Endothelial cell (in vitro differentiated cells): ENCODE measurements around the gene CCSAP. TPM values are rescaled to one million over a fixed set of nuclear protein-coding genes. Genes with fewer than 3 reads are reported as not detected.

ENCODE experiments used
- DNase-seq: peaks from one replicate; pipeline ENCODE4 v3.0.0; 2021; ENCODE audit warnings: low spot score
- H3K27ac Mint-ChIP-seq: one replicate; pipeline ENCODE4 v1.8.0; 2021; ENCODE audit warnings: mixed read lengths, inconsistent platforms; ENCODE audit not compliant: unreplicated experiment
- H3K27me3 Mint-ChIP-seq: one replicate; pipeline ENCODE4 v1.8.0; 2021; ENCODE audit warnings: mild to moderate bottlenecking, moderate library complexity, mixed read lengths, inconsistent platforms; ENCODE audit not compliant: unreplicated experiment
- H3K36me3 Mint-ChIP-seq: one replicate; pipeline ENCODE4 v1.8.0; 2021; ENCODE audit warnings: mild to moderate bottlenecking, low read depth, mixed read lengths, inconsistent platforms; ENCODE audit not compliant: unreplicated experiment
- H3K4me1 Mint-ChIP-seq: one replicate; pipeline ENCODE4 v1.8.0; 2021; ENCODE audit warnings: mild to moderate bottlenecking, mixed read lengths, inconsistent platforms; ENCODE audit not compliant: unreplicated experiment
- H3K4me3 Mint-ChIP-seq: one replicate; pipeline ENCODE4 v1.8.0; 2021; ENCODE audit warnings: mild to moderate bottlenecking, mixed read lengths, inconsistent platforms; ENCODE audit not compliant: unreplicated experiment
- H3K9me3 Mint-ChIP-seq: one replicate; pipeline ENCODE4 v1.8.0; 2021; ENCODE audit warnings: mixed read lengths, inconsistent platforms; ENCODE audit not compliant: unreplicated experiment
- total RNA-seq: library from RNA; stranded (reverse); fragmentation: NEBNext Ultra II Directional; extraction: Animal tissue kit (Norgen Biotek cat#: 25700); gene quantifications from one replicate; pipeline ENCODE4 v1.2.1, GENCODE V29; 2021; ENCODE audit not compliant: unreplicated experiment
- TF ChIP-seq, protein P1 (sequence below): fragments of 200-600 bp; sonication (generic); IDR thresholded peaks from one replicate; pipeline ENCODE4 v1.5.0; 2021; ENCODE audit warnings: antibody characterized with exemption; ENCODE audit not compliant: unreplicated experiment

The CCSAP gene
- total RNA-seq, 1 donor from 2014 or later = 6.7 TPM

DNA sequence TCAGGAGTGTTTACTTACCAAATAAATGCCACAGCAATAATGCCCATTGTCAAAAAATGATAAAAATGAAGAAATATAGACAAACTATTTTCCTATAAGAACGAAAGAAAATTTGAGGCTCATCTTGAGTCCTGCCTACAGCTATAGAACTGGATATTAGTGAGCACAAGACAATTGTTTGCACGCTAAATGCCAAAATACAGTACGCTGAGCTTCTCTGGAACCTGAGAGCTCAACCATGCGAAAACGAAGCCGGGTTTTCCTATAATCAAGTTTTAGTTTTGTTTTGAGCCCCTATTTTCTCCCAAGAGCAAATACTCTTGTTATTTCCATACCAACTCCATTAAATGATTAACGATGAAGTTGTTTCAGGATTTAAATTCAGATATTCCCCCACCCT lies 42.0 kb upstream of the CCSAP start:
- Mint-ChIP-seq H3K4me3 (no peak overlapping the region), H3K4me1 (peaks cover 5% of the 10 kb centered on the region), H3K9me3 (no peaks in the 10 kb centered on the region), H3K27ac (no peak overlapping the region), H3K27me3 (peaks cover 1% of the 10 kb centered on the region), H3K36me3 (no peaks in the 10 kb centered on the region)
- DNase-seq = no peak
- TF ChIP-seq, protein P1, sequence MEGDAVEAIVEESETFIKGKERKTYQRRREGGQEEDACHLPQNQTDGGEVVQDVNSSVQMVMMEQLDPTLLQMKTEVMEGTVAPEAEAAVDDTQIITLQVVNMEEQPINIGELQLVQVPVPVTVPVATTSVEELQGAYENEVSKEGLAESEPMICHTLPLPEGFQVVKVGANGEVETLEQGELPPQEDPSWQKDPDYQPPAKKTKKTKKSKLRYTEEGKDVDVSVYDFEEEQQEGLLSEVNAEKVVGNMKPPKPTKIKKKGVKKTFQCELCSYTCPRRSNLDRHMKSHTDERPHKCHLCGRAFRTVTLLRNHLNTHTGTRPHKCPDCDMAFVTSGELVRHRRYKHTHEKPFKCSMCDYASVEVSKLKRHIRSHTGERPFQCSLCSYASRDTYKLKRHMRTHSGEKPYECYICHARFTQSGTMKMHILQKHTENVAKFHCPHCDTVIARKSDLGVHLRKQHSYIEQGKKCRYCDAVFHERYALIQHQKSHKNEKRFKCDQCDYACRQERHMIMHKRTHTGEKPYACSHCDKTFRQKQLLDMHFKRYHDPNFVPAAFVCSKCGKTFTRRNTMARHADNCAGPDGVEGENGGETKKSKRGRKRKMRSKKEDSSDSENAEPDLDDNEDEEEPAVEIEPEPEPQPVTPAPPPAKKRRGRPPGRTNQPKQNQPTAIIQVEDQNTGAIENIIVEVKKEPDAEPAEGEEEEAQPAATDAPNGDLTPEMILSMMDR = no peak

DNA sequence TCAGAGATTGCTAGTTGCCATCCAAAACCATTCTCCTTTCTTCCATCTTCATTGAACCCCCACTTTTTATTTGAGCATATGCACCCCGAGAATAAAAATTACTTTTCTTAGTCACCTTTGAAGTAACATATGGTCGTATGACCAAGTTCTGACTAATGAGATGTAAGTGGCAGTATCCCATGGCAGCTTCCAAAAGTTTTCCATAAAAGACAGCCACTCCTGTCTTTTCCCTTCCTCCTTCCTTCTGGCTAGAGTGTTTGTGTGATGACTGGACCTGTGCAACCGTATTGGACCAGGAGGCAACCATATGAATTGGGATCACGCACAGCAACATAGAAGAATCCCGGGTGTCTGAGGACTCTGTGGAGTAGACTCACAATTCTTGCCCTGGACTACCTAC lies 41.1 kb upstream of the CCSAP start:
- H3K4me1 Mint-ChIP-seq = peaks cover 5% of the 10 kb centered on the region
- H3K27me3 Mint-ChIP-seq = peaks cover 1% of the 10 kb centered on the region
- TF ChIP-seq, protein P1 = no peak
- no peaks in the 10 kb centered on the region for H3K9me3 Mint-ChIP-seq
- H3K27ac Mint-ChIP-seq = no peak overlapping the region
- no peaks in the 10 kb centered on the region for H3K36me3 Mint-ChIP-seq
- H3K4me3 Mint-ChIP-seq = no peak overlapping the region
- DNase-seq = no peak

DNA sequence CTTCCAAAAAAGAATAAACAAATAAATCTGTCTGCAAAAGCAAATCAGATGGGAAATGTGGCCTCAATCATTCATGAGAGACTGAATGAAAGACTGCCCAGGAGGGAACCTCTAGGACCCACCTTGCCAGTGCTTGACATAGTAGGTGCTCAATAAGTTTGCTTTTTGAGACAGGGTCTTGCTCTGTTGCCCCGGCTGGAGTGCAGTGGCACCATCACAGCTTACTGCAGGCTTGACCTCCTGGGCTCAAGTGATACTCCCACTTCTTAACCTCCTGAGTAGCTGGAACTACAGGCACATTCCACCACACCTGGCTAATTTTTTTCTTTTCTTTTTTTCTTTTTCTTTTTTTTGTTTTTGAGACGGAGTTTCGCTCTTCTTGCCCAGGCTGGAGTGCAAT lies 40.3 kb upstream of the CCSAP start:
- peaks cover 5% of the 10 kb centered on the region for H3K4me1 Mint-ChIP-seq
- TF ChIP-seq, protein P1 = no peak
- H3K36me3 Mint-ChIP-seq = no peaks in the 10 kb centered on the region
- peaks cover 1% of the 10 kb centered on the region for H3K27me3 Mint-ChIP-seq
- H3K27ac Mint-ChIP-seq = no peak overlapping the region
- H3K9me3 Mint-ChIP-seq = no peaks in the 10 kb centered on the region
- no peak overlapping the region for H3K4me3 Mint-ChIP-seq
- DNase-seq = no peak

DNA sequence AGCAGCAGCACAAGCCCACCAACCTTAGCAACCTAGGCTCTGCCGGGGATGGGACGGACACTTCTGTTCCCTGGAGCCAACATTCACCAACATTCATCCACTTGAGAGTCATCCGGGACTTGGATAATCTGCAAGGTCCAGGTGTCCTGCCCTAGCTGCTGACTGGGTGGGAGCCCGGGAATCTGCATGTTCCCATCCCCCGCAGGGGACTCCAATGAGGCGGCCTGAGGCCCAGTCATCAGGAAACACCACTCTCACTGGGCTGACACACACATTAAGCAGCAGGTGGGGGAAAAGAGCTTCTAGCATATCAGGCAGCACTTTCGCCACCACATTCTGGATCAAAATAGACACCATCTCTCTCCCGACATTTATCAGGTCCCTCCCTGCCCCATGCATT lies 38.4 kb upstream of the CCSAP start:
- no peak overlapping the region for H3K27ac Mint-ChIP-seq
- peaks cover 1% of the 10 kb centered on the region for H3K27me3 Mint-ChIP-seq
- H3K4me1 Mint-ChIP-seq = peaks cover 5% of the 10 kb centered on the region
- no peaks in the 10 kb centered on the region for H3K9me3 Mint-ChIP-seq
- DNase-seq = no peak
- TF ChIP-seq, protein P1 = no peak
- no peak overlapping the region for H3K4me3 Mint-ChIP-seq
- no peaks in the 10 kb centered on the region for H3K36me3 Mint-ChIP-seq

DNA sequence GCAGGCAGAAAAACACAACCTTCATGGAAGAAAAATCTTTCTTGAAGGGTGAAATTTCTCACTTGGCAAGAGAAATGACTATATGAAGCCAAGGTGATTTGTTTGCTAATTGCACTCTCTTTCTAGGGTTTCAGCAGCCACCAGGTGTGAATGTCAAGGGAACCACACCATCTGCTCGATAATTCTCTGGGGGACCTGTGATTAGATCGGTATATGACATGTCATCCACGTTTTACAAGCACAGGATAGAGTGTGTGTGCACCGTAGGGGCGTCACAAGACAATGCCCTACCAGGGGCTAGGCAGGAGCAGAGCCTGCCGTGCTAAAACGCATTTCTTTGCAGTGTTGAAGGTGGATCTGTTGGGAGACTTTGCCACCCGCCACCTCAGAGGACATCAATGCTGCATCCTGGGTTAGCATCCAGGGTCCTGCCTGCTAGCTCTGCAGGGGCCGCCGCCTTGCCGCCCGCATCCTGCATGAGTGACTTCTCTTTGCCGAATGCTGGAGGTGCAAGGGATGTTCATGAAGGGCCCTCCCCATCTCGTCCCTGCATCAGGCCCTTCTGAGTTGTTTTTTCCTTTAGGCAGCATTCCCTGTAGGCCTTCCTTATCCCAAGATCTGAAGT lies 37.8 kb upstream of the CCSAP start:
- DNase-seq = no peak
- Mint-ChIP-seq H3K4me3 (no peak overlapping the region), H3K27ac (no peak overlapping the region), H3K36me3 (no peaks in the 10 kb centered on the region), H3K27me3 (peaks cover 1% of the 10 kb centered on the region), H3K4me1 (peaks cover 1% of the 10 kb centered on the region), H3K9me3 (no peaks in the 10 kb centered on the region)
- TF ChIP-seq, protein P1 = no peak
